CD4-positive, CD25-positive, alpha-beta regulatory T cell (primary cell): ENCODE results near the gene STARD7. TPM values are rescaled to one million over a fixed set of nuclear protein-coding genes. Genes with fewer than 3 reads are reported as not detected.

Experiments used
- ATAC-seq, 2 donors: fragments of 150-1000 bp; cut with Tn5 transposase; one replicate each; pipeline ENCODE4 v1.10.0; 2021; ENCODE audit warnings: low read depth in 2 of 2, moderate number of reproducible peaks in 2 of 2, moderate library complexity in 1 of 2
- DNase-seq, 3 donors: peaks; one replicate each; pipeline versions ENCODE4 v3.0.0 to v3.0.0-alpha.2; 2012 to 2022; ENCODE audit warnings: mixed read lengths in 1 of 3
- H3K27ac ChIP-seq: one replicate; pipeline ENCODE4 v1.7.0; 2013; ENCODE audit warnings: mild to moderate bottlenecking, low read length; ENCODE audit not compliant: insufficient read depth, poor library complexity, severe bottlenecking
- H3K27me3 ChIP-seq: one replicate; pipeline ENCODE4 v1.7.0; 2013; ENCODE audit warnings: low read length; ENCODE audit not compliant: control insufficient read depth, insufficient read depth
- H3K36me3 ChIP-seq: one replicate; pipeline ENCODE4 v1.7.0; 2013; ENCODE audit warnings: mild to moderate bottlenecking, low read length, moderate library complexity; ENCODE audit not compliant: control insufficient read depth, insufficient read depth
- H3K4me1 ChIP-seq: 2 replicates; pipeline ENCODE4 v1.7.0; 2013; ENCODE audit warnings: mild to moderate bottlenecking, low read length; ENCODE audit not compliant: insufficient read depth, control insufficient read depth, poor library complexity, severe bottlenecking
- H3K4me3 ChIP-seq: one replicate; pipeline ENCODE4 v1.7.0; 2013; ENCODE audit warnings: low read depth, mild to moderate bottlenecking, low read length, moderate library complexity
- H3K9me3 ChIP-seq, 2 experiments: 1 replicate in 1 of 2; 2 replicates in 1 of 2; pipeline ENCODE4 v1.7.0; 2013; ENCODE audit warnings: low read length in 2 of 2, mild to moderate bottlenecking in 1 of 2, moderate library complexity in 1 of 2; ENCODE audit not compliant: control insufficient read depth in 2 of 2
- H3K27ac Mint-ChIP-seq, 3 donors: one replicate each; pipeline ENCODE4 v1.8.0; 2020 to 2022; ENCODE audit warnings: mild to moderate bottlenecking in 3 of 3, mixed read lengths in 3 of 3, moderate library complexity in 2 of 3
- H3K27me3 Mint-ChIP-seq: one replicate; pipeline ENCODE4 v1.8.0; 2022; ENCODE audit warnings: mild to moderate bottlenecking, mixed read lengths
- H3K36me3 Mint-ChIP-seq: one replicate; pipeline ENCODE4 v1.8.0; 2020; ENCODE audit warnings: mixed read lengths
- H3K4me1 Mint-ChIP-seq, 4 donors: one replicate each; pipeline ENCODE4 v1.8.0; 2020 to 2022; ENCODE audit warnings: mixed read lengths in 4 of 4, mild to moderate bottlenecking in 1 of 4
- H3K4me3 Mint-ChIP-seq, 4 donors: one replicate each; pipeline ENCODE4 v1.8.0; 2020 to 2022; ENCODE audit warnings: mild to moderate bottlenecking in 4 of 4, mixed read lengths in 4 of 4, moderate library complexity in 3 of 4
- H3K9me3 Mint-ChIP-seq, 7 donors: one replicate each; pipeline ENCODE4 v1.8.0; 2020 to 2022; ENCODE audit warnings: mixed read lengths in 7 of 7, mild to moderate bottlenecking in 3 of 7, moderate library complexity in 2 of 7
- polyA plus RNA-seq, 4 donors: library from polyadenylated mRNA; unstranded; fragments of 300-500 nt; fragmentation: Illumina TruSeq; gene quantifications; one replicate each; pipeline ENCODE4 v1.2.3, GENCODE V29; 2021
- total RNA-seq: library from RNA; stranded (reverse); gene quantifications from one replicate; pipeline ENCODE4 v1.2.3, GENCODE V29; 2022

The STARD7 gene
- total and polyA plus RNA-seq, 5 donors from 2014 or later, result 97.2 to 208 (median 196) TPM

- DNase-seq, result no peak
- peaks cover 46 to 87% (median 63%) of the 10 kb centered on the region in 4 donors for H3K4me1 Mint-ChIP-seq
These were observed 3.6 kb downstream of the STARD7 start for GRCh38 chr2:96204836-96205624.

GRCh38 chr2:96203130-96204028 lies 5.2 kb downstream of the STARD7 start:
- peak overlapping the region; percentile 84 for H3K4me3 ChIP-seq
- H3K9me3 ChIP-seq, result no peaks in the 10 kb centered on the region
- Mint-ChIP-seq H3K4me3 (peak overlapping the region; percentile 83 to 97 (median 89)), H3K27me3 (no peaks in the 10 kb centered on the region), H3K4me1 (peaks cover 61 to 92% (median 76%) of the 10 kb centered on the region in 4 donors), H3K9me3 (no peaks in the 10 kb centered on the region), H3K27ac (peak overlapping the region; percentile 86 to 91 (median 88)), H3K36me3 (peaks cover 6% of the 10 kb centered on the region)
- peaks cover 73% of the 10 kb centered on the region for H3K4me1 ChIP-seq
- peak overlapping the region; percentile 75 for H3K27ac ChIP-seq
- DNase-seq (peak in 2 of 3 donors; percentile 19 to 58), ATAC-seq (no peak)
- H3K36me3 ChIP-seq, result no peaks in the 10 kb centered on the region
- no peaks in the 10 kb centered on the region for H3K27me3 ChIP-seq

More at GRCh38 chr2:96204836-96205624, 3.6 kb downstream of the STARD7 start:
- H3K4me3 ChIP-seq, result peak overlapping the region; percentile 75
- H3K9me3 Mint-ChIP-seq, result no peaks in the 10 kb centered on the region
- peak overlapping the region; percentile 83 to 97 (median 90) for H3K4me3 Mint-ChIP-seq
- no peaks in the 10 kb centered on the region for H3K36me3 ChIP-seq
- no peaks in the 10 kb centered on the region for H3K27me3 ChIP-seq
- no peak for ATAC-seq
- H3K27ac ChIP-seq, result peak overlapping the region; percentile 36
- H3K9me3 ChIP-seq, result no peaks in the 10 kb centered on the region
- H3K27me3 Mint-ChIP-seq, result no peaks in the 10 kb centered on the region
- peak overlapping the region; percentile 88 to 91 (median 91) for H3K27ac Mint-ChIP-seq
- peaks cover 84% of the 10 kb centered on the region for H3K4me1 ChIP-seq
- peaks cover 6% of the 10 kb centered on the region for H3K36me3 Mint-ChIP-seq

- no peaks in the 10 kb centered on the region for H3K9me3 Mint-ChIP-seq
- peak overlapping the region; percentile 75 for H3K27ac ChIP-seq
- peaks cover 8% of the 10 kb centered on the region for H3K36me3 Mint-ChIP-seq
- peak overlapping the region; percentile 29 to 95 (median 91) for H3K27ac Mint-ChIP-seq
- peak overlapping the region; percentile 84 for H3K4me3 ChIP-seq
- ATAC-seq (no peak), DNase-seq (no peak)
- H3K9me3 ChIP-seq, result no peaks in the 10 kb centered on the region
- H3K4me1 Mint-ChIP-seq, result peaks cover 63 to 95% (median 75%) of the 10 kb centered on the region in 4 donors
- H3K27me3 ChIP-seq, result no peaks in the 10 kb centered on the region
- H3K36me3 ChIP-seq, result no peaks in the 10 kb centered on the region
- peaks cover 72% of the 10 kb centered on the region for H3K4me1 ChIP-seq
- no peaks in the 10 kb centered on the region for H3K27me3 Mint-ChIP-seq
- H3K4me3 Mint-ChIP-seq, result peak overlapping the region; percentile 15 to 97 (median 62)
These were observed 6.3 kb downstream of the STARD7 start for GRCh38 chr2:96202152-96202854.

- no peak for ATAC-seq
- Mint-ChIP-seq H3K4me1 (peaks cover 58 to 88% (median 73%) of the 10 kb centered on the region in 4 donors), H3K27ac (peak overlapping the region in 1 of 3 donors; percentile 54), H3K4me3 (peak overlapping the region in 2 of 4 donors; percentile 12 to 41), H3K27me3 (no peaks in the 10 kb centered on the region), H3K9me3 (no peaks in the 10 kb centered on the region), H3K36me3 (peaks cover 9% of the 10 kb centered on the region)
- no peaks in the 10 kb centered on the region for H3K9me3 ChIP-seq
- H3K27me3 ChIP-seq, result no peaks in the 10 kb centered on the region
- H3K27ac ChIP-seq, result no peak overlapping the region
- DNase-seq, result no peak
- peak overlapping the region; percentile 53 for H3K4me3 ChIP-seq
- no peaks in the 10 kb centered on the region for H3K36me3 ChIP-seq
- peaks cover 62% of the 10 kb centered on the region for H3K4me1 ChIP-seq
These were observed 7.3 kb downstream of the STARD7 start for GRCh38 chr2:96201338-96201737.

GRCh38 chr2:96198921-96199320 lies 9.7 kb downstream of the STARD7 start:
- DNase-seq, result no peak
- H3K9me3 ChIP-seq, result no peaks in the 10 kb centered on the region
- Mint-ChIP-seq H3K36me3 (peaks cover 22% of the 10 kb centered on the region), H3K4me3 (peak overlapping the region in 1 of 4 donors; percentile 27), H3K27me3 (no peaks in the 10 kb centered on the region), H3K9me3 (no peaks in the 10 kb centered on the region), H3K27ac (no peak overlapping the region), H3K4me1 (peaks cover 52 to 76% (median 63%) of the 10 kb centered on the region in 4 donors)
- no peak overlapping the region for H3K4me3 ChIP-seq
- H3K36me3 ChIP-seq, result peaks cover 15% of the 10 kb centered on the region
- no peaks in the 10 kb centered on the region for H3K27me3 ChIP-seq
- H3K4me1 ChIP-seq, result peaks cover 38% of the 10 kb centered on the region
- no peak for ATAC-seq
- no peak overlapping the region for H3K27ac ChIP-seq

- Histone ChIP-seq H3K4me3 (no peak overlapping the region), H3K27me3 (no peaks in the 10 kb centered on the region), H3K27ac (no peak overlapping the region), H3K36me3 (peaks cover 28% of the 10 kb centered on the region), H3K4me1 (peaks cover 32% of the 10 kb centered on the region), H3K9me3 (no peaks in the 10 kb centered on the region)
- Mint-ChIP-seq H3K4me1 (peaks cover 44 to 68% (median 61%) of the 10 kb centered on the region in 4 donors), H3K9me3 (no peaks in the 10 kb centered on the region), H3K27ac (no peak overlapping the region), H3K36me3 (peaks cover 29% of the 10 kb centered on the region), H3K4me3 (no peak overlapping the region), H3K27me3 (no peaks in the 10 kb centered on the region)
- DNase-seq (no peak), ATAC-seq (no peak)
These were observed 10.9 kb downstream of the STARD7 start for GRCh38 chr2:96197546-96198255.
